SK-N-SH (cell line): ENCODE measurements around the gene BPIFA3. TPM values are rescaled to one million over a fixed set of nuclear protein-coding genes. Genes with fewer than 3 reads are reported as not detected.

Experiments
- CTCF ChIA-PET: fragments of 300-600, 350-600 bp; formaldehyde crosslinking; extraction: SDS; loops from one replicate; lab custom pipeline; 2021; lab: Yijun Ruan, JAX
- POLR2A ChIA-PET: fragments of 350-600 bp; sonication (Branson Sonifier 250); formaldehyde crosslinking; extraction: SDS; loops from one replicate; lab custom pipeline; 2020; ENCODE audit warnings: antibody characterized with exemption, inconsistent platforms; lab: Yijun Ruan, JAX
- DNase-seq: peaks from one replicate; pipeline ENCODE4 v3.0.0; 2012
- H2AFZ ChIP-seq: fragments of 200-600 bp; sonication (generic); 2 replicates; pipeline ENCODE4 v1.8.1; 2016; ENCODE audit warnings: antibody characterized with exemption, mild to moderate bottlenecking, low read depth
- H3F3A ChIP-seq: fragments of 200-600 bp; sonication (generic); replicated peaks from 2 replicates; pipeline ENCODE3; 2016; ENCODE audit warnings: antibody characterized with exemption, mild to moderate bottlenecking; ENCODE audit not compliant: insufficient read depth
- H3K27ac ChIP-seq, 2 experiments: fragments of 200-500 bp in 1 of 2; fragments of 200-600 bp in 1 of 2; sonication (Bioruptor generic) in 1 of 2; sonication (generic), shearing (Covaris generic) in 1 of 2; 2 replicates each; pipeline versions ENCODE4 v1.5.1 to v1.6.1; 2014 to 2016; ENCODE audit warnings: low read depth in 2 of 2, inconsistent platforms in 1 of 2, low read length in 1 of 2, mild to moderate bottlenecking in 1 of 2, mixed read lengths in 1 of 2
- H3K27me3 ChIP-seq: fragments of 200-600 bp; sonication (generic), shearing (Covaris generic); 2 replicates; pipeline ENCODE4 v1.6.1; 2016; ENCODE audit warnings: mixed run types; ENCODE audit not compliant: insufficient read depth
- H3K36me3 ChIP-seq, 2 experiments: fragments of 200-500 bp in 1 of 2; fragments of 200-600 bp in 1 of 2; sonication (Bioruptor generic) in 1 of 2; sonication (generic) in 1 of 2; replicated peaks in 1 of 2; 2 replicates each; pipeline versions ENCODE3 to v1.5.1; 2014 to 2016; ENCODE audit warnings: low read length in 1 of 2, mild to moderate bottlenecking in 1 of 2; ENCODE audit not compliant: insufficient read depth in 2 of 2, control insufficient read depth in 1 of 2
- H3K4me1 ChIP-seq, 2 experiments: fragments of 200-500 bp in 1 of 2; fragments of 200-600 bp in 1 of 2; sonication (Bioruptor generic) in 1 of 2; sonication (generic), shearing (Covaris generic) in 1 of 2; 2 replicates each; pipeline versions ENCODE4 v1.5.1 to v1.6.1; 2014 to 2016; ENCODE audit warnings: low read depth in 1 of 2, low read length in 1 of 2, mixed run types in 1 of 2; ENCODE audit not compliant: insufficient read depth in 2 of 2, control insufficient read depth in 1 of 2
- H3K4me2 ChIP-seq: fragments of 200-600 bp; sonication (generic), shearing (Covaris generic); 2 replicates; pipeline ENCODE4 v1.6.1; 2017; ENCODE audit warnings: mixed run types
- H3K4me3 ChIP-seq, 2 experiments: fragments of 200-500 bp in 1 of 2; fragments of 200-600 bp in 1 of 2; sonication (Bioruptor generic) in 1 of 2; sonication (generic), shearing (Covaris generic) in 1 of 2; 2 replicates each; pipeline versions ENCODE4 v1.5.1 to v1.8.1; 2014 to 2016; ENCODE audit warnings: low read depth in 2 of 2, inconsistent platforms in 1 of 2, low read length in 1 of 2, mild to moderate bottlenecking in 1 of 2, mixed read lengths in 1 of 2, moderate library complexity in 1 of 2
- H3K79me2 ChIP-seq: fragments of 200-600 bp; sonication (generic); 2 replicates; pipeline ENCODE4 v1.8.1; 2017; ENCODE audit warnings: mild to moderate bottlenecking; ENCODE audit not compliant: insufficient read depth
- H3K9ac ChIP-seq: fragments of 200-600 bp; sonication (generic); 2 replicates; pipeline ENCODE4 v1.6.1; 2017; ENCODE audit warnings: mixed run types
- H3K9me2 ChIP-seq: fragments of 200-600 bp; sonication (generic); 2 replicates; pipeline ENCODE4 v1.6.1; 2017; ENCODE audit warnings: mixed run types
- H3K9me3 ChIP-seq: fragments of 200-600 bp; sonication (generic); 2 replicates; pipeline ENCODE4 v1.6.1; 2017; ENCODE audit warnings: mixed run types, mild to moderate bottlenecking, moderate library complexity
- H4K20me1 ChIP-seq: fragments of 200-600 bp; sonication (generic); 2 replicates; pipeline ENCODE4 v1.6.1; 2017; ENCODE audit warnings: mild to moderate bottlenecking, mixed run types; ENCODE audit not compliant: insufficient read depth
- EP300 ChIP-seq, 2 experiments: IDR thresholded peaks; 2 replicates each; pipeline versions ENCODE4 v1.4.0 to v1.6.1; 2012; ENCODE audit warnings: borderline replicate concordance in 1 of 2, low read depth in 1 of 2, low read length in 1 of 2
- FOXJ3 ChIP-seq: sonication (generic); formaldehyde crosslinking; IDR thresholded peaks from 2 replicates; pipeline ENCODE4 v1.5.1; 2020; ENCODE audit warnings: mild to moderate bottlenecking, missing genetic modification reagents
- FOXM1 ChIP-seq: IDR thresholded peaks from 2 replicates; pipeline ENCODE4 v1.4.0; 2012; ENCODE audit warnings: low read depth, mild to moderate bottlenecking
- GATA2 ChIP-seq: sonication (generic); formaldehyde crosslinking; IDR thresholded peaks from 2 replicates; pipeline ENCODE4 v1.5.0; 2020; ENCODE audit warnings: mild to moderate bottlenecking, missing genetic modification reagents
- MXI1 ChIP-seq: IDR thresholded peaks from 2 replicates; pipeline ENCODE4 v1.6.1; 2012; ENCODE audit warnings: mild to moderate bottlenecking, low read depth, low read length, improper control_type of control experiment
- NFIC ChIP-seq: IDR thresholded peaks from 2 replicates; pipeline ENCODE4 v1.4.0; 2012; ENCODE audit warnings: borderline replicate concordance
- RCOR1 ChIP-seq: fragments of 150-350 bp; IDR thresholded peaks from 2 replicates; pipeline ENCODE4 v1.6.1; 2017; ENCODE audit warnings: antibody characterized with exemption, low read length
- RXRA ChIP-seq: IDR thresholded peaks from 2 replicates; pipeline ENCODE4 v1.4.0; 2012; ENCODE audit warnings: low read depth, mild to moderate bottlenecking, borderline replicate concordance
- TAF1 ChIP-seq: IDR thresholded peaks from 2 replicates; pipeline ENCODE4 v1.6.1; 2012; ENCODE audit warnings: low read depth, mild to moderate bottlenecking, low read length, moderate library complexity, borderline replicate concordance
- WGBS: methylation state at CpG from one replicate; pipeline ENCODE4 v1.1.6; 2017; ENCODE audit warnings: low lambda C conversion rate; 5-methylcytosine and 5-hydroxymethylcytosine counted together
- polyA plus RNA-seq, 3 experiments: library from polyadenylated mRNA; depleted of rRNA; stranded (reverse); fragments of >200 nt; gene quantifications; 2 replicates each; pipeline ENCODE4 v1.2.3, GENCODE V29; 2012
- TF ChIP-seq, protein P1 (sequence below): fragments of 150-350 bp; IDR thresholded peaks from 2 replicates; pipeline ENCODE4 v1.6.1; 2016; ENCODE audit warnings: mild to moderate bottlenecking, low read depth, low read length
- TF ChIP-seq, protein P2 (sequence below): IDR thresholded peaks from 2 replicates; pipeline ENCODE4 v1.6.1; 2012; ENCODE audit warnings: mild to moderate bottlenecking, low read depth, low read length, moderate library complexity
- TF ChIP-seq, protein P3 (sequence below): IDR thresholded peaks from 2 replicates; pipeline ENCODE4; 2012
- TF ChIP-seq, protein P4 (sequence below): fragments of 150-350 bp; IDR thresholded peaks from 2 replicates; pipeline ENCODE4 v1.6.1; 2017; ENCODE audit warnings: antibody characterized with exemption, low read length, low read depth, borderline replicate concordance
- TF ChIP-seq, protein P5 (sequence below): IDR thresholded peaks from 2 replicates; pipeline ENCODE4 v1.4.0; 2012; ENCODE audit warnings: low read depth

BPIFA3 gene
- polyA plus RNA-seq, 1 of the 3 experiments (the other 2 are of a cell fraction): not detected

DNA sequence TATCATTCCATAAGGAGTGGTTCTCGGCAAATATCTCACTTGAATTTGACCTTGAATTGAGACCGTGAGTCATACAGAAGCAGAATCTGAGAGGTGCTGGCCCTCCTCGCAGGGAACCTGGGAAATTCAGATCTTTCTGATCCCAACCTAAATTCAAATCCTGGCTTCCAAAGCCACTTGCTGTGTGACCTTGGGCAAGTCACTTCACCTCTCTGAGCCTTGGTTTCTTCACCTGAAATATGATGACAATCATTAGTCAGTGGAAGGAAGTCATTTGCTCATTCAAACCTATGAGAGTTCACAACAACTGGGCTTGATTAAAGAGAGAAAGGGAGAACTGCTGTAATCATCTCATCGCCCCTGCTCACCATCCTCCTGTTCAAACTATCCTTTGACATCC is 7.2 kb downstream of the BPIFA3 start:
- H3K9me2 ChIP-seq: no peaks in the 10 kb centered on the region
- no peaks in the 10 kb centered on the region for H4K20me1 ChIP-seq
- H3K9ac ChIP-seq: no peak overlapping the region
- no peaks in the 10 kb centered on the region for H3F3A ChIP-seq
- no peaks in the 10 kb centered on the region for H3K9me3 ChIP-seq
- H3K79me2 ChIP-seq: no peaks in the 10 kb centered on the region
- no peaks in the 10 kb centered on the region for H3K36me3 ChIP-seq
- H3K4me1 ChIP-seq: no peaks in the 10 kb centered on the region
- no peak overlapping the region for H3K4me3 ChIP-seq
- DNase-seq: no peak
- ChIA-PET CTCF (interaction anchor here (2.0 kb wide), 1 partner anchor 38 kb away, joined by 5 read pairs; no protein-coding TSS in a partner anchor), POLR2A (no interaction called here)
- H3K27me3 ChIP-seq: peaks cover 6% of the 10 kb centered on the region; the same call in 1 of the 2 replicates
- H3K4me2 ChIP-seq: no peak overlapping the region
- no peak overlapping the region for H2AFZ ChIP-seq
- no peak for TF ChIP-seq EP300 (IDR thresholded peaks at IDR 0.05; ENCODE audit: borderline replicate concordance in 1 of 2, low read depth in 1 of 2, low read length in 1 of 2)
- TF ChIP-seq, protein P1, sequence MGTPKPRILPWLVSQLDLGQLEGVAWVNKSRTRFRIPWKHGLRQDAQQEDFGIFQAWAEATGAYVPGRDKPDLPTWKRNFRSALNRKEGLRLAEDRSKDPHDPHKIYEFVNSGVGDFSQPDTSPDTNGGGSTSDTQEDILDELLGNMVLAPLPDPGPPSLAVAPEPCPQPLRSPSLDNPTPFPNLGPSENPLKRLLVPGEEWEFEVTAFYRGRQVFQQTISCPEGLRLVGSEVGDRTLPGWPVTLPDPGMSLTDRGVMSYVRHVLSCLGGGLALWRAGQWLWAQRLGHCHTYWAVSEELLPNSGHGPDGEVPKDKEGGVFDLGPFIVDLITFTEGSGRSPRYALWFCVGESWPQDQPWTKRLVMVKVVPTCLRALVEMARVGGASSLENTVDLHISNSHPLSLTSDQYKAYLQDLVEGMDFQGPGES: no peak
- TF ChIP-seq GATA2 (CRISPR knock-in tag): no peak
- no peak for TF ChIP-seq RCOR1
- TF ChIP-seq FOXJ3 (CRISPR knock-in tag): no peak
- no peak for TF ChIP-seq TAF1
- TF ChIP-seq, protein P2, sequence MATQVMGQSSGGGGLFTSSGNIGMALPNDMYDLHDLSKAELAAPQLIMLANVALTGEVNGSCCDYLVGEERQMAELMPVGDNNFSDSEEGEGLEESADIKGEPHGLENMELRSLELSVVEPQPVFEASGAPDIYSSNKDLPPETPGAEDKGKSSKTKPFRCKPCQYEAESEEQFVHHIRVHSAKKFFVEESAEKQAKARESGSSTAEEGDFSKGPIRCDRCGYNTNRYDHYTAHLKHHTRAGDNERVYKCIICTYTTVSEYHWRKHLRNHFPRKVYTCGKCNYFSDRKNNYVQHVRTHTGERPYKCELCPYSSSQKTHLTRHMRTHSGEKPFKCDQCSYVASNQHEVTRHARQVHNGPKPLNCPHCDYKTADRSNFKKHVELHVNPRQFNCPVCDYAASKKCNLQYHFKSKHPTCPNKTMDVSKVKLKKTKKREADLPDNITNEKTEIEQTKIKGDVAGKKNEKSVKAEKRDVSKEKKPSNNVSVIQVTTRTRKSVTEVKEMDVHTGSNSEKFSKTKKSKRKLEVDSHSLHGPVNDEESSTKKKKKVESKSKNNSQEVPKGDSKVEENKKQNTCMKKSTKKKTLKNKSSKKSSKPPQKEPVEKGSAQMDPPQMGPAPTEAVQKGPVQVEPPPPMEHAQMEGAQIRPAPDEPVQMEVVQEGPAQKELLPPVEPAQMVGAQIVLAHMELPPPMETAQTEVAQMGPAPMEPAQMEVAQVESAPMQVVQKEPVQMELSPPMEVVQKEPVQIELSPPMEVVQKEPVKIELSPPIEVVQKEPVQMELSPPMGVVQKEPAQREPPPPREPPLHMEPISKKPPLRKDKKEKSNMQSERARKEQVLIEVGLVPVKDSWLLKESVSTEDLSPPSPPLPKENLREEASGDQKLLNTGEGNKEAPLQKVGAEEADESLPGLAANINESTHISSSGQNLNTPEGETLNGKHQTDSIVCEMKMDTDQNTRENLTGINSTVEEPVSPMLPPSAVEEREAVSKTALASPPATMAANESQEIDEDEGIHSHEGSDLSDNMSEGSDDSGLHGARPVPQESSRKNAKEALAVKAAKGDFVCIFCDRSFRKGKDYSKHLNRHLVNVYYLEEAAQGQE: no peak
- TF ChIP-seq, protein P3, sequence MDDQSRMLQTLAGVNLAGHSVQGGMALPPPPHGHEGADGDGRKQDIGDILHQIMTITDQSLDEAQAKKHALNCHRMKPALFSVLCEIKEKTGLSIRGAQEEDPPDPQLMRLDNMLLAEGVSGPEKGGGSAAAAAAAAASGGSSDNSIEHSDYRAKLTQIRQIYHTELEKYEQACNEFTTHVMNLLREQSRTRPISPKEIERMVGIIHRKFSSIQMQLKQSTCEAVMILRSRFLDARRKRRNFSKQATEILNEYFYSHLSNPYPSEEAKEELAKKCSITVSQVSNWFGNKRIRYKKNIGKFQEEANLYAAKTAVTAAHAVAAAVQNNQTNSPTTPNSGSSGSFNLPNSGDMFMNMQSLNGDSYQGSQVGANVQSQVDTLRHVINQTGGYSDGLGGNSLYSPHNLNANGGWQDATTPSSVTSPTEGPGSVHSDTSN: no peak
- TF ChIP-seq RXRA: no peak
- TF ChIP-seq NFIC: no peak
- TF ChIP-seq FOXM1: no peak
- TF ChIP-seq MXI1: no peak
- TF ChIP-seq, protein P4, sequence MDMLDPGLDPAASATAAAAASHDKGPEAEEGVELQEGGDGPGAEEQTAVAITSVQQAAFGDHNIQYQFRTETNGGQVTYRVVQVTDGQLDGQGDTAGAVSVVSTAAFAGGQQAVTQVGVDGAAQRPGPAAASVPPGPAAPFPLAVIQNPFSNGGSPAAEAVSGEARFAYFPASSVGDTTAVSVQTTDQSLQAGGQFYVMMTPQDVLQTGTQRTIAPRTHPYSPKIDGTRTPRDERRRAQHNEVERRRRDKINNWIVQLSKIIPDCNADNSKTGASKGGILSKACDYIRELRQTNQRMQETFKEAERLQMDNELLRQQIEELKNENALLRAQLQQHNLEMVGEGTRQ: no peak
- TF ChIP-seq, protein P5, sequence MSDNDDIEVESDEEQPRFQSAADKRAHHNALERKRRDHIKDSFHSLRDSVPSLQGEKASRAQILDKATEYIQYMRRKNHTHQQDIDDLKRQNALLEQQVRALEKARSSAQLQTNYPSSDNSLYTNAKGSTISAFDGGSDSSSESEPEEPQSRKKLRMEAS: no peak
- TF ChIP-seq, all 33 proteins: peak for 0
- no peak overlapping the region for H3K27ac ChIP-seq
- 34% methylated on average over 4 of the region's 4 CpGs for WGBS
